KMS-11 (cell line): ENCODE results near the gene CCR9.

ENCODE experiments used
- H2AFZ ChIP-seq: fragments of 200-600 bp; sonication (generic); 2 replicates; pipeline ENCODE4 v1.6.1; 2016; ENCODE audit warnings: antibody characterized with exemption, mixed run types, low read depth
- H3K27ac ChIP-seq: fragments of 200-600 bp; sonication (generic); 2 replicates; pipeline ENCODE4 v1.6.1; 2016; ENCODE audit warnings: mild to moderate bottlenecking, mixed run types
- H3K27me3 ChIP-seq: fragments of 200-600 bp; sonication (generic); 2 replicates; pipeline ENCODE4 v1.6.1; 2017; ENCODE audit warnings: mild to moderate bottlenecking, low read depth, mixed run types, moderate library complexity; ENCODE audit not compliant: insufficient read depth
- H3K36me3 ChIP-seq: fragments of 200-600 bp; sonication (generic); 2 replicates; pipeline ENCODE4 v1.6.1; 2017; ENCODE audit warnings: mild to moderate bottlenecking, mixed run types; ENCODE audit not compliant: insufficient read depth
- H3K4me1 ChIP-seq: fragments of 200-600 bp; sonication (generic); 2 replicates; pipeline ENCODE4 v1.6.1; 2016; ENCODE audit warnings: mild to moderate bottlenecking, low read depth, mixed run types; ENCODE audit not compliant: poor library complexity, severe bottlenecking
- H3K4me2 ChIP-seq: fragments of 200-600 bp; sonication (generic); 2 replicates; pipeline ENCODE4 v1.7.0; 2016; ENCODE audit warnings: mild to moderate bottlenecking, mixed run types
- H3K4me3 ChIP-seq: fragments of 200-600 bp; sonication (generic); IDR thresholded peaks from 2 replicates; pipeline ENCODE4 v1.6.1; 2017; ENCODE audit warnings: low read depth, low read length, mixed read lengths; ENCODE audit not compliant: insufficient read depth
- H3K79me2 ChIP-seq: fragments of 200-600 bp; sonication (generic); 2 replicates; pipeline ENCODE4 v1.6.1; 2016; ENCODE audit warnings: low read depth, mixed run types; ENCODE audit not compliant: insufficient read depth
- H3K9ac ChIP-seq: fragments of 200-600 bp; sonication (generic); 2 replicates; pipeline ENCODE4 v1.6.1; 2016; ENCODE audit warnings: mild to moderate bottlenecking, mixed run types
- H4K20me1 ChIP-seq: fragments of 200-600 bp; sonication (generic); 2 replicates; pipeline ENCODE4 v1.6.1; 2016; ENCODE audit warnings: mild to moderate bottlenecking, mixed run types; ENCODE audit not compliant: insufficient read depth
- CTCF ChIP-seq: fragments of 200-600 bp; sonication (generic); conservative IDR thresholded peaks from 2 replicates; pipeline ENCODE4 v1.6.1; 2017; ENCODE audit warnings: low read depth, mild to moderate bottlenecking, antibody characterized with exemption, low read length, moderate library complexity, mixed read lengths

Gene CCR9

GRCh38 chr3:45922950-45923590 is 36.7 kb downstream of the CCR9 start:
- H3K27ac ChIP-seq: no peak overlapping the region
- H3K4me2 ChIP-seq: no peak overlapping the region
- H3K27me3 ChIP-seq: no peaks in the 10 kb centered on the region
- no peaks in the 10 kb centered on the region for H4K20me1 ChIP-seq
- H3K4me3 ChIP-seq: no peak overlapping the region
- no peak for TF ChIP-seq CTCF
- H2AFZ ChIP-seq: no peak overlapping the region
- no peaks in the 10 kb centered on the region for H3K79me2 ChIP-seq
- H3K9ac ChIP-seq: no peak overlapping the region
- H3K36me3 ChIP-seq: no peaks in the 10 kb centered on the region
- peaks cover 4% of the 10 kb centered on the region for H3K4me1 ChIP-seq

- H3K4me2 ChIP-seq: no peak overlapping the region
- H3K27ac ChIP-seq: no peak overlapping the region
- no peak overlapping the region for H2AFZ ChIP-seq
- no peak overlapping the region for H3K4me3 ChIP-seq
- no peaks in the 10 kb centered on the region for H3K27me3 ChIP-seq
- H3K9ac ChIP-seq: no peak overlapping the region
- H3K4me1 ChIP-seq: peaks cover 4% of the 10 kb centered on the region
- H3K36me3 ChIP-seq: no peaks in the 10 kb centered on the region
- no peak for TF ChIP-seq CTCF
- no peaks in the 10 kb centered on the region for H3K79me2 ChIP-seq
- H4K20me1 ChIP-seq: no peaks in the 10 kb centered on the region
Observed at GRCh38 chr3:45923755-45924154, 37.4 kb downstream of the CCR9 start.

GRCh38 chr3:45927881-45928280 is 41.5 kb downstream of the CCR9 start:
- Histone ChIP-seq H3K36me3 (no peaks in the 10 kb centered on the region), H2AFZ (no peak overlapping the region), H4K20me1 (no peaks in the 10 kb centered on the region), H3K4me3 (no peak overlapping the region), H3K4me1 (peaks cover 4% of the 10 kb centered on the region), H3K9ac (no peak overlapping the region), H3K27ac (no peak overlapping the region), H3K4me2 (no peak overlapping the region), H3K79me2 (no peaks in the 10 kb centered on the region), H3K27me3 (no peaks in the 10 kb centered on the region)
- no peak for TF ChIP-seq CTCF

GRCh38 chr3:45929042-45929679 is 42.8 kb downstream of the CCR9 start:
- Histone ChIP-seq H4K20me1 (no peaks in the 10 kb centered on the region), H3K4me1 (peaks cover 2% of the 10 kb centered on the region), H3K36me3 (no peaks in the 10 kb centered on the region), H3K79me2 (no peaks in the 10 kb centered on the region), H2AFZ (no peak overlapping the region), H3K4me2 (no peak overlapping the region), H3K9ac (no peak overlapping the region), H3K27ac (no peak overlapping the region), H3K27me3 (no peaks in the 10 kb centered on the region), H3K4me3 (no peak overlapping the region)
- TF ChIP-seq CTCF: peak; percentile 79
